ENCODE measurements around the gene IKZF1. TPM values are rescaled to one million over a fixed set of nuclear protein-coding genes. Genes with fewer than 3 reads are reported as not detected.

Gene IKZF1
- total RNA-seq = 0.07 TPM in 1 of 2 replicates, not detected in the other

GRCh38 chr7:50304129-50304910, at the start of gene IKZF1:
IKZF1 (plus strand) TSS chr7:50304716; CDS start chr7:50319062, 14,346 bp downstream.

GRCh38 chr7:50449881-50450589, 145.5 kb downstream of the IKZF1 start, which contains the start of gene FIGNL1:
FIGNL1 (minus strand) TSS chr7:50450350; CDS start chr7:50447287, 3,063 bp downstream.

Other genes starting within 250 kb of the IKZF1 start
- not detected in 2 replicates for gene ZPBP, start 211.5 kb upstream of the IKZF1 start, total RNA-seq
- gene FIGNL1, start 145.6 kb downstream of the IKZF1 start, total RNA-seq = 31.0 and 31.8 TPM in 2 replicates